Measurements from ENCODE around the gene IGF1R.
"Not testable (repeated sequence)": the region's sequence is repeated elsewhere in the genome, so short reads cannot be mapped to it uniquely, and the experiment has no call there.

The IGF1R gene

GRCh38 chr15:98959640-98960007, 311.3 kb downstream of the IGF1R start:
- DNase-seq (ENCODE audit: low spot score), result no peak

GRCh38 chr15:98960555-98961050, 312.3 kb downstream of the IGF1R start:
- no peak for DNase-seq (ENCODE audit: low spot score)

GRCh38 chr15:98963444-98963843, 315.1 kb downstream of the IGF1R start:
- no peak for DNase-seq (ENCODE audit: low spot score)

- DNase-seq (ENCODE audit: low spot score), result no peak
These were observed 316.3 kb downstream of the IGF1R start for GRCh38 chr15:98964466-98965133.

GRCh38 chr15:98965134-98965491, 316.8 kb downstream of the IGF1R start:
- DNase-seq (ENCODE audit: low spot score), result not testable (repeated sequence)

GRCh38 chr15:98965597-98965996, 317.3 kb downstream of the IGF1R start:
- DNase-seq (ENCODE audit: low spot score), result no peak

GRCh38 chr15:98966091-98966787, 317.9 kb downstream of the IGF1R start:
- no peak for DNase-seq (ENCODE audit: low spot score)

- no peak for DNase-seq (ENCODE audit: low spot score)
These were observed 318.8 kb downstream of the IGF1R start for GRCh38 chr15:98967096-98967495.

- no peak for DNase-seq (ENCODE audit: low spot score)
These were observed 319.6 kb downstream of the IGF1R start for GRCh38 chr15:98967916-98968315.

GRCh38 chr15:98968576-98968975, 320.2 kb downstream of the IGF1R start:
- DNase-seq (ENCODE audit: low spot score), result no peak

GRCh38 chr15:98969126-98969735, 320.9 kb downstream of the IGF1R start:
- DNase-seq (ENCODE audit: low spot score), result no peak

- no peak for DNase-seq (ENCODE audit: low spot score)
These were observed 322.5 kb downstream of the IGF1R start for GRCh38 chr15:98970799-98971198.

- no peak for DNase-seq (ENCODE audit: low spot score)
These were observed 328.2 kb downstream of the IGF1R start for GRCh38 chr15:98976500-98976899.

- DNase-seq (ENCODE audit: low spot score), result no peak
These were observed 329.1 kb downstream of the IGF1R start for GRCh38 chr15:98977441-98977840.

- no peak for DNase-seq (ENCODE audit: low spot score)
These were observed 329.8 kb downstream of the IGF1R start for GRCh38 chr15:98978153-98978552.

GRCh38 chr15:98980899-98981228, 332.5 kb downstream of the IGF1R start:
- no peak for DNase-seq (ENCODE audit: low spot score)

- no peak for DNase-seq (ENCODE audit: low spot score)
These were observed 333.7 kb downstream of the IGF1R start for GRCh38 chr15:98981851-98982722.

GRCh38 chr15:98983334-98983733, 335.0 kb downstream of the IGF1R start:
- no peak for DNase-seq (ENCODE audit: low spot score)

- DNase-seq (ENCODE audit: low spot score), result no peak
These were observed 337.9 kb downstream of the IGF1R start for GRCh38 chr15:98986281-98986680.

- no peak for DNase-seq (ENCODE audit: low spot score)
These were observed 346.6 kb downstream of the IGF1R start for GRCh38 chr15:98994892-98995291.

- no peak for DNase-seq (ENCODE audit: low spot score)
These were observed 347.8 kb downstream of the IGF1R start for GRCh38 chr15:98996169-98996568.

GRCh38 chr15:98996624-98997023, 348.3 kb downstream of the IGF1R start:
- DNase-seq (ENCODE audit: low spot score), result no peak
